NCI-H1105 (cell line): ENCODE measurements around the gene MB.

Source experiments
- DNase-seq: peaks from one replicate; lab custom pipeline; 2025; lab: John Stamatoyannopoulos, UW

Gene MB

GRCh38 chr22:35572556-35572955, 44.6 kb downstream of the MB start:
- DNase-seq: no peak

- DNase-seq: no peak
These were observed 46.4 kb downstream of the MB start for GRCh38 chr22:35570686-35571194.

GRCh38 chr22:35569916-35570315, 47.2 kb downstream of the MB start:
- no peak for DNase-seq

- DNase-seq: no peak
These were observed 48.1 kb downstream of the MB start for GRCh38 chr22:35568751-35569739.

GRCh38 chr22:35567351-35568141, 49.6 kb downstream of the MB start:
- no peak for DNase-seq

GRCh38 chr22:35564975-35565867, 51.9 kb downstream of the MB start:
- DNase-seq: no peak

GRCh38 chr22:35563211-35563610, 53.9 kb downstream of the MB start:
- DNase-seq: no peak

GRCh38 chr22:35561796-35562526, 55.2 kb downstream of the MB start:
- no peak for DNase-seq

- DNase-seq: no peak
These were observed 56.3 kb downstream of the MB start for GRCh38 chr22:35560824-35561223.

GRCh38 chr22:35560366-35560765, 56.8 kb downstream of the MB start:
- DNase-seq: no peak

GRCh38 chr22:35559354-35560005, 57.6 kb downstream of the MB start:
- DNase-seq: no peak

- DNase-seq: no peak
These were observed 58.4 kb downstream of the MB start for GRCh38 chr22:35558719-35559118.

- DNase-seq: no peak
These were observed 59.1 kb downstream of the MB start for GRCh38 chr22:35558031-35558430.
